NCI-H1436 (cell line): ENCODE measurements around the gene LATS1.

Experiments
- DNase-seq: peaks from one replicate; lab custom pipeline; 2025; lab: John Stamatoyannopoulos, UW

The LATS1 gene

GRCh38 chr6:149660028-149660427, 57.9 kb downstream of the LATS1 start:
- DNase-seq: no peak

DNA sequence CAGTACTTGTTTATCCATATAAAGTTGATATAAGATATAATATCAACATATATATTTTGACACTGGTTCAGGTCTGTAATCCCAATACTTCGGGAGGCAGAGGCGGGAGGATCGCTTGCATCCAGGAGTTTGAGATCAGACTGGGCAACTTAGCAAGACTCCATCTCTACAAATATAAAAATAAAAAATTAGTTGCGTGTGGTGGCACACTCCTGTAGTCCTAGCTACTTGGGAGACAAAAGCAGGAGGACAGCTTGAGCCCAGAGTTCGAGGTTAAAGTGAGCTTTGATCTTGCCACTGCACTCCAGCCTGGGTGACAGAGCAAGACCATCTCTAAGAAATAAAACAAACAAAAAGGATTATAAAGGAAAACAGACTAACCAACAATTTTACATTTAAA, 60.5 kb downstream of the LATS1 start:
- DNase-seq: no peak

DNA sequence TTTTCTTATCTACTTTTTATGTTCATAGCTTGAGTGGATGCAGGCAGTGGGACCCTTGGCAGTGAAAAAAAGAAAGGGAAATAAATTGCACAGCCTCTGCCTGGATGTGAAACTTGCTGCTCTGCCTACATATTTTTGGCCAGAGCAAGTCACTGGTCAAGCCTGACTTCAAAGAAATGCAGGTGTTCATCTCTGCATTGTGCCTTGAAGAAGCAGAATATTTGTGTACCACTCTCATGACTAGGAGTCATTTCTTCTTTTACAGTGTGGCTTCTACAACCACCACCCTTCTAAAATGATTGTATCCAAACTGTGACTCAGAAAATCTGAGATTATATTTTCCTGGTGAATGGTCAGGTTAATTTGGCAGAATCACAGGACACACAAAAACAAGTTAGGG, 66.8 kb downstream of the LATS1 start:
- no peak for DNase-seq

GRCh38 chr6:149648148-149649145, 69.5 kb downstream of the LATS1 start, which contains the start of gene KATNA1:
Gene KATNA1, minus strand, starts transcription at chr6:149648714. Its CDS starts 10,167 bp downstream, at chr6:149638547.
- DNase-seq: peak; percentile 86

DNA sequence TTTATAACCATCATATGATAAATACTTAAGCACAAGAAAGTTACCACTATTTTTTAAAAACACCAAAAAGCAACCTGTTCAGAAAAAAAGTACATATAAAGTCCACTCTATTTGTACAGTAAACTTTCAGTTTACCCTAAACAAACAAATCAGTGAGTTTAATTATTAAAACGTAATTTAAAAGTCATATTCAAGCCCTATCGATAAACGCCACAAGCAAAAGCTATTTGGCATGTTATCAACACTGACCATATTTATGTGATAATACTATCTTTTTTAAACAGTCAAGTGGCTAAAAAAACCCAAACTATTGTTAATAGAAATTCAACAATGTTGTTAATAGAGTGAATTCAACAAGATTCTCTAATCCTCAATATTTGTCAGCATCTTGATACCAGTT, 71.3 kb downstream of the LATS1 start:
- DNase-seq: no peak

DNA sequence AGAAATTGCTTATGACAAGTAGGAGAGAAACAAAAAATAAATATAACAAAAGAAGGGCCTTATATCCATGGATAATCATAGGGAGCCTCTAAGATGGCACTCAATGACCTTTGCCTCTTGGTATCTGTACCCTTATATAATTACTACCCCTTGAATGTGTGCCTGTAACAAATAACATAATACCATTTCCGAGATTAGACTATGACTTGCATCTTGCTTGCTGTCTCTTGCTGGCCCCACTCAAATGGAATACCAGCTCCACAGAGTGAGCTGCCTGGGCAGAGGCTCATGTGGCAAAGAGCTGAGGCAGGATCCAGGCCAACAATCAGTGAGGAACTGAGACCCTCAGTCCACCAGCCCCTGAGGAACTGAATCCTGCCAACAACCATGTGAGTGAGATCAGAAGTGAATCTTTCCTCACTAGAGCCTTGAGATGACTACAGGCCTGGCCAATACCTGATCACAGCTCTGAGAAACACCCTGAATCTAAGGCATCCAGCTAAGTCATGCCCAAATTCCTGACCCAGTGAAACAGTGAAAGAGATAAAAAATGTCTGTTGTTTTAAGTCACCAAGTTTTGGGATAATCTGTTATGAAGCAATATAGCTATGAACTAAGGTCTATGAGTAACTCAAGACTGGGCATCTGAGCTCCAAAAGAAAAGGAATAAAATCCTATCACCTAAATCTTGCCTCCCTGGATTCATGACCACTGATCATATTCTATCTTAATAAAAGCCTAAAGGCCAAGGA, 74.9 kb downstream of the LATS1 start:
- no peak for DNase-seq

- no peak for DNase-seq
These were observed 81.8 kb downstream of the LATS1 start for GRCh38 chr6:149636124-149636523.

DNA sequence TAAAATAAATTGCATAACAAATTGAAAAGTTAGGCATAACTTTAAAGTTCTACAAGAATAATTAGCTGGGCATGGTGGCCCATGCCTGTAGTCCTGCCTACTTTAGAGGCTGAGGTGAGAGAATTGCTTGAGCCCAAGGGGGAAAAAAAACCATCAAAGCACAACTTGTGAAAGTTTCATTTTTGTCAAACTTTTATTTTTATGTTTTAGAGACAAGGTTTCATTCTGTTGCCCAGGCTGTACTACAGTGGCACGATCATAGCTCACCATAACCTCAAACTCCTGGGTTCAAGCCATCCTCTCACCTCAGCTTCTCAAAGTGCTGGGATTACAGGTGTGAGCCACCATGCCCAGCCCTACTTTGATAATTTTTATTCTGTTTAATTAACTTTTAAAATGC, 83.6 kb downstream of the LATS1 start:
- DNase-seq: no peak

DNA sequence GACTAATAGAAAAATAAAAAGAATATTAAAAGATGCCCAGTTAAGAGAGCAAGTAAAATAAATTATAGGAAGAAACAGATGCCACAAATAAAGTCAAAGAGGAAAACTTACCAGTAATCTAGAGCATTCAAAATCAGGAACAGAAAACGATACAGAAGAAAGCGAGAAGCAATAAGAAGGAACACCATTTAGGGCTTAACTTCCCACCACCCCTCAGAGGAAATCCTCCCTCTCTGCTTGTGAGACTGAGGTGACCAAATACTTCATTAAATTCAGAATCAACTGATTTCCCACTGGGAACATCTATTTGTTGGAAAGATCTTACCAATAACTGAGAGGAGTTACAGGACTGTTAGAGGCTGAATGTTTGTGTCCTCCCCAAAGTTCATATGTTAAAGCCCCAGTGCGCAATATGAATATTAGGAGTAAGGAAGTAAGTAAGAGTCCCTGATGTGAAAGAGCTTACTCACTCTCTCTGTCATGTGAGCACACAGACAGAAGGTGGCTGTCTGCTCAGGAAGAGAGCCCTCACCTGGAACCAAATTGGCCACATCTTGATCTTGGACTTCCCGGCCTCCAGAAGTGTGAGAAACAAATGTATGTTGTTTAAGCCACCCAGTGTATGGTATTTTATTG, 88.9 kb downstream of the LATS1 start:
- no peak for DNase-seq

GRCh38 chr6:149627672-149628071, 90.2 kb downstream of the LATS1 start:
- DNase-seq: no peak

DNA sequence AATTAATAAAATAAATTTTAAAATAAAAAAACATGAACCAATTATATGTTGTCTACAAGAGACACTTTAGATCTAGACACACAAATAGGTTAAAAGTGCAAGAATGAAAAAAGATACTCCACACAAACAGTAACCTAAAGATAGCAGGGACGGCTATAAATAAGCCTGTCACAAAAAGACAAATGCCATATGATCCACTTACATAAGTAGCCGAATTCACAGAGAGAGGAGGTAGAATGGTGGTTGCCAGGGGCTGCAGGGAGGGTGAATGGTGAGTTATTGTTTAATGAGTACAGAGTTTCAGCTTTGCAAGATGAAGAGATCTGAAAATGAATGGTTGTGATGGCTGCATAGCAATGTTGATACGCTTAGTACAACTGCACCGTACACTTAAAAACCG, 102.1 kb downstream of the LATS1 start:
- DNase-seq: no peak

DNA sequence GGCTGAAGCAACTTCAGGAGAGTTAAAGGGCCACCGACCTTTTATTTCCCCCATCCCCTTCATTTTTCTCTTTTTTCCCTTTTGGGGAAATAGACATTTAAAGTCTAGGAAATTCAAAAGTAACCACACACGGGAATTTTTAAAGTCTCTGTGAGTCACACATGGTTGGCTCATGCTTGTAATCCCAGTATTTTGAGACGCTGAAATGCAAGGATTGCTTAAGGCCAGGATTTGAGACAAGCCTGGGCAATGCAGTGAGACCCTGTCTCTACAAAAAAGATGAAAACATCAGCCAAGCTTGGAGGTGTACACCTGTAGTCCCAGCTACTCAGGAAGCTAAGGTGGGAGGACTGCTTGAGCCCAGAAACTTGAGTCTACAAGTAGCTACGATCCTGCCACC, 103.6 kb downstream of the LATS1 start:
- DNase-seq: no peak

DNA sequence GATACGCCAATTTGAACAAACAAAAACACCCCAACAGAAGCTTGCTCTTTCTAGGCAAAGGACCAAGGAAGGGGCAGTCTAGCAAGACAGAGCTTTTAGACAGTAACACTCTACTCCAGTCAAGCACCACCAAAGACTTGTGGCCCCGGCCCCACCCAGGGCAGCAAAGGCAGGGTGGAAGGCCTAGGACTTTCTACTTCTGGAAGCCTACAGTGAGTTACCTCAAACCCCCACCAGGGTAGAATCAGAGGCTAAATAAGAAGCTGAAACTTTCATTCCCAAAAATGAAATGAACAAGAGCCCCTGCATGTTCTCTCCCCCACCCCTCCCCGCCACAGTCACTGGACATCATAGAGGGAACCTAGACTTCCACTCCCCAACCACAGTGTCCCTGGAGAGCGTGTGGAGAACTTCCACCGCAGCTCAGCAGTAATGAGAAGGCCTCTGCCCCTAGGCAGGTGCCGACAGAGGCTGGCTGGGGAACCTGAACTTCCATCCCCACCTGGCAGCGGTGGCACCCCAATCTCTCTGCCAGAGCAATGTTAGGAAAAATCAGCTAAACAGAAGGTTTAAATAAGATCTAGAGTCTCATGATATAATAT, 109.4 kb downstream of the LATS1 start:
- DNase-seq: no peak
